Activated naive CD8-positive, alpha-beta T cell treated with anti-CD3 and anti-CD28 coated beads for 36 hours (primary cell): ENCODE results near the gene CBX7. TPM values are rescaled to one million over a fixed set of nuclear protein-coding genes. Genes with fewer than 3 reads are reported as not detected.

Experiments
- DNase-seq: peaks from one replicate; pipeline ENCODE4 v3.0.0; 2021
- H3K27ac Mint-ChIP-seq: one replicate; pipeline ENCODE4 v1.8.0; 2022; ENCODE audit warnings: mild to moderate bottlenecking, moderate library complexity, mixed read lengths
- H3K27me3 Mint-ChIP-seq: one replicate; pipeline ENCODE4 v1.8.0; 2022; ENCODE audit warnings: mild to moderate bottlenecking, mixed read lengths
- H3K36me3 Mint-ChIP-seq: one replicate; pipeline ENCODE4 v1.8.0; 2021; ENCODE audit warnings: mild to moderate bottlenecking, mixed read lengths
- H3K4me1 Mint-ChIP-seq: one replicate; pipeline ENCODE4 v1.8.0; 2021; ENCODE audit warnings: mixed read lengths
- H3K4me3 Mint-ChIP-seq: one replicate; pipeline ENCODE4 v1.8.0; 2022; ENCODE audit warnings: mild to moderate bottlenecking, moderate library complexity, mixed read lengths
- H3K9me3 Mint-ChIP-seq: one replicate; pipeline ENCODE4 v1.8.0; 2022; ENCODE audit warnings: mixed read lengths
- total RNA-seq, 2 experiments: library from RNA; stranded (reverse); gene quantifications; one replicate each; pipeline ENCODE4 v1.2.3, GENCODE V29; 2021

The CBX7 gene
- total RNA-seq: 10 to 100 TPM; 11.6 to 12.5 TPM

DNA sequence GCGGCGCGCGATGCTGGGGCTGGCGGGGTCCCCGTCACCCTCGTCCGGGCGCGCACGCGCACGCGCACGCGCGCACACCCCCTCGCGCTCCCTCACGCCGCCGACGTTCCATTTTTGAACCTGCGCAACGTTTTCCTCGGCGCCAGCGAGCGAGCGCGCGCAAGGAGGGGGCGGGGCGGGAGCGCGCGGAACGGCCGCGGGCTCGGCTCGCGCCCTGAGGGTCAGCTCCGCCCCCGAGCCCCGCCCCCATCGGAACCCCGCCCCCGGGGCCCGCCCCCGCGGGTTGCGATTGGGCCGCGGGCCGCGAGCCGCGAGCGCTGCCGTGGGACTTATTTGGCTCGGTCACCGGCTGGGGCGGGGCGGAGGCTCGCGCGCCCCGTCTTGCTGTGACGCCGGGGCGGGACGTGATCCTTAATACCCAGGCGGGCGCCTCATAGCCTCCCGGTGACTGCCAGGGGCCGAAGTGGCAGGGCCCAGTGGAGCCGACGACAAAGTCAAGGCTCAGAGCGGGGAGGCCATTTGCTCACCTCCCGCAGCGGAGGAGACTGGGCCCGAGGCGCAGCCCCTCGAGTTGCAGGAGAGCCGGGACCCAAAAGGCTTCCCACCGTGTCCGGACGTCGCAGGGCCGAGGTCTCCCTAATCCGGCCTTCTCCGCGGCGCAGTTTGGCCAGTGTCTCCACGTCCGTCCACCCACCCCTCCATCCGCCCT is at the start of gene CBX7:
Gene CBX7, minus strand, starts transcription at position 170 of the 709 bp plus-strand sequence. CDS start 236 bp downstream, outside the sequence.
- peaks cover 29% of the 10 kb centered on the region for H3K4me1 Mint-ChIP-seq
- H3K4me3 Mint-ChIP-seq: peak within 1 kb of the TSS; percentile 79
- peaks cover 17% of the 10 kb centered on the region for H3K27me3 Mint-ChIP-seq
- peak within 1 kb of the TSS; percentile 61 for H3K27ac Mint-ChIP-seq
- H3K36me3 Mint-ChIP-seq: peaks cover 1% of the 10 kb centered on the region
- H3K9me3 Mint-ChIP-seq: no peaks in the 10 kb centered on the region
- peak; percentile 92 for DNase-seq

GRCh38 chr22:39197578-39197977 is 45.1 kb upstream of the CBX7 start:
- Mint-ChIP-seq H3K4me1 (no peaks in the 10 kb centered on the region), H3K9me3 (peaks cover 11% of the 10 kb centered on the region), H3K36me3 (no peaks in the 10 kb centered on the region), H3K4me3 (no peak overlapping the region), H3K27me3 (no peaks in the 10 kb centered on the region), H3K27ac (peak overlapping the region; percentile 16)
- no peak for DNase-seq

DNA sequence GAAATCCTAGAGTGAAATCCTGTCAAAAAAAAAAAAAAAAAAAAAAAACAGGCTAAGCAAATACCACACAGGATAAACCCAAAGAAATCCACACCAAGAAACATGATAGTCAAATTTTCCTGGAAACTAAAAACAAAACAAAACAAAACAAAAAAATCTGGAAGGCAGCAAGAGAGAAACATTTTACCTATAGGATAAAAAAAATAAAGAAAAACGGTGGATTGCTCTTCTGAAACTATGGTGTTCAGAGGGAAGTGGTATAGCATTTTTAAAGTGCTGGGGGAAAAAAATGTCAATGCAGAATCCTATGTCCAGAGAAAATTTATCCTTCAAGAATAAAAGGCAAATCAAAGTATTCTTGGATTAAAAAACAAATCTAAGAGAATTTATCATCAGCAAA is 41.6 kb upstream of the CBX7 start:
- Mint-ChIP-seq H3K36me3 (no peaks in the 10 kb centered on the region), H3K4me1 (no peaks in the 10 kb centered on the region), H3K27ac (no peak overlapping the region), H3K27me3 (no peaks in the 10 kb centered on the region), H3K9me3 (peaks cover 11% of the 10 kb centered on the region), H3K4me3 (no peak overlapping the region)
- no peak for DNase-seq

GRCh38 chr22:39188809-39189208 is 36.3 kb upstream of the CBX7 start:
- no peak for DNase-seq
- H3K36me3 Mint-ChIP-seq: no peaks in the 10 kb centered on the region
- no peaks in the 10 kb centered on the region for H3K9me3 Mint-ChIP-seq
- H3K4me3 Mint-ChIP-seq: no peak overlapping the region
- no peaks in the 10 kb centered on the region for H3K27me3 Mint-ChIP-seq
- H3K27ac Mint-ChIP-seq: no peak overlapping the region
- H3K4me1 Mint-ChIP-seq: no peaks in the 10 kb centered on the region

DNA sequence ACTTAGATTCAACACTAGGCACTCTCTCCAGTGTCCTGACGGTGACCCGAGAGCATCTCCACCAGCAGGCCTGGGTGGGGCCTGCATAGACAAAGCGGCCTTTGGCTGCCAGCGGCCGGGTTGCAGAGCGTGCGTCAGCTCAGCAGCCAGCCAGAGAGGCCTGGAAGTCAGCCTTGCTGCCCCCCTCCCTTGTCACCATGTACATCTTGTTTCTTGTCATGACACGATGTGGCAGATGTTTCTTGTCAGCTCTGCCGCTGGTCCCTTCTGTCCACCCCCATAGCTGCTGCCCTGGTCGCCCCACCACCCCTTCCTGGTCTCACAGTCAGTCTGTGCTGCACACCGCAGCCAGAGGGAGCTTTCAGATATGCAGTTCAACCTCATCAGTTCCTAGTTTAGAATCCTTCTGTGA is 33.1 kb upstream of the CBX7 start:
- Mint-ChIP-seq H3K9me3 (no peaks in the 10 kb centered on the region), H3K27me3 (no peaks in the 10 kb centered on the region)

DNA sequence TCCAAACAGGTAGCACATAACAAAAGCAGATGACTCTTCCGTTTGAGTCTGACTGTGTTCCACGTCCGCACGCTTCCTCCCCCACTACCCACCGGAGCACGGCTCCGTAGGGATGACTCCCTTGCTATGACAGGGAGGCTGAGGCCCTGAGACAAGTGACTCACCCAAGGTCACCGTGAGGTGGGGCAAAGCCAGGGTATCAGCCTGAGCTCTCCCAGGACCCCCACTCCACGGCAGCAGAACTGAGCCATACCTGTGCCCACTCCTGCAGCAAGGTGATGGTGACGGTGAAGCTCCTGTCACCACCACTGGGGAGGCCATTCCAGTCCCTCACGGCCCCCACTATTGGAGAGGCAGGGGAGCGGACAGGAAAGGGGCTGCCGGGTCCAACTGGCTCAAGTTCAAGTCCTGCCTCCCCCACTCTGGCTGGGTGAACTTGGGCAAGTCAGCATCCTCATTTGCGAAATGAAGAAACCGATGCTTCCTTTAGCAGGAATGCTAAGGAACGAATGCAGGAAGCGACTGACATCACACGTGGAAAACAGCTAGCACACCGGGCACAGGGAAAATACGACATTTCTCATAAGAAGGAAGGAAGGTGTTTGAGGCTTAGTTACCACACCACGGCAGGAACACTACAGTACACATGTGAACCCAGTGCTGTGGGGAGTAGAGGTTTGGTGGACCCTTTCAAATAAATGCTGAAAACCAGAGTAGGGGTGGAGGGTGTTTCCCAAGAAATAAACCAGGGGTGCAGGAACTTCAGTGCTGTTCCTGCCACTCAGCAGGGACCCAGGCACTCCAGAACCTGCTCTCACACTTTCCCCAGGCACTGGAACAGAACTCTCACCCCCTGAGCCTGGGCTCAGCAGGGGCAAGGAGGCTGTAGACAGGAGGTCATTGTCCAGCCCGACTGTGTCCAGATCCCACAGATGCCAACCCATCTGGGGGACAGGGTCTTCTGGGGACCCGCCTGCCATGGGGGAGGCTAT is 32.4 kb upstream of the CBX7 start:
- H3K9me3 Mint-ChIP-seq: no peaks in the 10 kb centered on the region
- no peak overlapping the region for H3K4me3 Mint-ChIP-seq
- H3K27ac Mint-ChIP-seq: no peak overlapping the region
- no peaks in the 10 kb centered on the region for H3K36me3 Mint-ChIP-seq
- no peaks in the 10 kb centered on the region for H3K27me3 Mint-ChIP-seq
- no peaks in the 10 kb centered on the region for H3K4me1 Mint-ChIP-seq
- no peak for DNase-seq

More for the DNA sequence above, 33.1 kb upstream of the CBX7 start:
- Mint-ChIP-seq H3K27ac (no peak overlapping the region), H3K36me3 (no peaks in the 10 kb centered on the region), H3K4me3 (no peak overlapping the region), H3K4me1 (no peaks in the 10 kb centered on the region)
- DNase-seq: no peak

- Mint-ChIP-seq H3K36me3 (no peaks in the 10 kb centered on the region), H3K27ac (no peak overlapping the region)
Observed at GRCh38 chr22:39183991-39184585, 31.6 kb upstream of the CBX7 start.

GRCh38 chr22:39182478-39183030 is 30.1 kb upstream of the CBX7 start:
- Mint-ChIP-seq H3K27me3 (no peaks in the 10 kb centered on the region), H3K36me3 (no peaks in the 10 kb centered on the region), H3K4me3 (no peak overlapping the region), H3K4me1 (peaks cover 1% of the 10 kb centered on the region), H3K9me3 (no peaks in the 10 kb centered on the region), H3K27ac (no peak overlapping the region)
- no peak for DNase-seq

More at GRCh38 chr22:39183991-39184585, 31.6 kb upstream of the CBX7 start:
- H3K4me3 Mint-ChIP-seq: no peak overlapping the region
- no peaks in the 10 kb centered on the region for H3K9me3 Mint-ChIP-seq
- no peaks in the 10 kb centered on the region for H3K27me3 Mint-ChIP-seq
- no peaks in the 10 kb centered on the region for H3K4me1 Mint-ChIP-seq
- DNase-seq: no peak

GRCh38 chr22:39181778-39182177 is 29.3 kb upstream of the CBX7 start:
- Mint-ChIP-seq H3K4me1 (peaks cover 2% of the 10 kb centered on the region), H3K27me3 (no peaks in the 10 kb centered on the region), H3K27ac (no peak overlapping the region), H3K9me3 (no peaks in the 10 kb centered on the region), H3K36me3 (no peaks in the 10 kb centered on the region), H3K4me3 (no peak overlapping the region)
- DNase-seq: no peak

GRCh38 chr22:39181356-39181755 is 28.9 kb upstream of the CBX7 start:
- H3K36me3 Mint-ChIP-seq: no peaks in the 10 kb centered on the region
- no peak overlapping the region for H3K27ac Mint-ChIP-seq
- no peaks in the 10 kb centered on the region for H3K9me3 Mint-ChIP-seq
- no peaks in the 10 kb centered on the region for H3K27me3 Mint-ChIP-seq
- DNase-seq: no peak
- H3K4me3 Mint-ChIP-seq: no peak overlapping the region
- H3K4me1 Mint-ChIP-seq: peaks cover 2% of the 10 kb centered on the region

- Mint-ChIP-seq H3K9me3 (no peaks in the 10 kb centered on the region), H3K27me3 (no peaks in the 10 kb centered on the region), H3K4me3 (no peak overlapping the region), H3K27ac (no peak overlapping the region), H3K4me1 (peaks cover 4% of the 10 kb centered on the region), H3K36me3 (no peaks in the 10 kb centered on the region)
- DNase-seq: no peak
Observed at GRCh38 chr22:39179841-39180335, 27.4 kb upstream of the CBX7 start.

DNA sequence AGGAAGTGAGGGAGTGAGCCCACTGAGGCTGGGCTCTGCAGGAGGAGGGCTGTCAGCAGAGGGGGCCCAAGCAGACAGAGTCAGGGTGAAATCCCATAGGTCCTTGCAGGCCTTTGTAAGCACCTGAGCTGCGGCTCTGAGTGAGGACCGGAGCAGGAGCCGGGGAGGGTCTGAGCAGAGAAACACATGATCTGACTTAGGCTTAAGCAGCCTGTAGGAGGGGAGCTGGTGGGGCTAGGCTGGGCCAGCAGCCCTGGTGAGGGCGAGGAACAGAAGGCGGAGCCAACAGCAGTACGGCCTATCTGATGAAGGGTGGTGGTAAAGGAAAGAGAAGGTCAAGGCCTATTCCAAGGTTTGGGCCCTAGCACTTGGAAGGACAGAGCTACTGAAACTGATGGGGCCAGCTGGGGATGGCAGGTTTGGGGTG is 26.9 kb upstream of the CBX7 start:
- Mint-ChIP-seq H3K27me3 (no peaks in the 10 kb centered on the region), H3K36me3 (no peaks in the 10 kb centered on the region), H3K4me3 (no peak overlapping the region), H3K27ac (no peak overlapping the region), H3K9me3 (no peaks in the 10 kb centered on the region), H3K4me1 (peaks cover 8% of the 10 kb centered on the region)
- DNase-seq: no peak

DNA sequence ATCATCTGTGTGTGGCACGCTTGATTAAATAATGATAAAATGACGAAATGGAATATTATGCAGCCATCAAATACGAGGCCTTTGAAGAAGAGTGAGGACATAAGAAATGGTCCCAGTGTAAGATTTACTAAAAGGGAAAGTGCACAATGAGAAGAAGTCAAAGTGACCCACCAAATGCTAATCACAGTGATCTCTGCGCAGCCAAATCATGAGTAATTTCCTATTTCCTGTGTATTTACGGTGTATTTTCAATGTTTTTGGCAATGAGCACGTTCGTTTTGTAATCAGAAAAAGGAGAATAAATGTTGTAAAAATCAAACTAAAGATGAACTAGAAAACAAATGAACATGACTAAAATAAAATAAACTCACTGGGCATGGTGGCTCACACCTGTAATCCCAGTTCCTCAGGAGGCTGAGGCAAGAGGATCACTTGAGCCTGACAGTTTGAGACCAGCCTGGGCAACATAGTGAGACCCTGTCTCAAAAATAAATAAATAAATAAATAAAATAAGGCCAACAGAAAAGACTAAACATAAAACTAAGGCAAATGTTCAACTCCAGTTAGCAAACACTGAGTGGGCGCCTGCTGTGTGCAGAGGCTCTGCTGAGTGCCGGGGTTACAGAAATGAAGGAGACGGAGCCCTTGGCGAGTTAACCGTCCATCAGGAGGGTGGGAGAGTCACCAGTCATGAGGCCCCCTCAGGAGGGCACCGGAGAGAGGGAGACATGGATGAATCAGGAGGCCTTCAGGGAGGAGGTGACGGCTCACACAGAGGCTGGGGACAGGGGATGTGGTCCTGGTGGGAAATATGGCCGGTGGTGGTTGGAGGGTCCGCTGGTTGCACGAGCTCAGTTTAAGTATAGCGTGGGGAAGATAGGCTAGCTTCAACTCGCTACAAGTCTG is 26.0 kb upstream of the CBX7 start:
- Mint-ChIP-seq H3K27ac (no peak overlapping the region), H3K4me3 (no peak overlapping the region), H3K4me1 (peaks cover 18% of the 10 kb centered on the region)

DNA sequence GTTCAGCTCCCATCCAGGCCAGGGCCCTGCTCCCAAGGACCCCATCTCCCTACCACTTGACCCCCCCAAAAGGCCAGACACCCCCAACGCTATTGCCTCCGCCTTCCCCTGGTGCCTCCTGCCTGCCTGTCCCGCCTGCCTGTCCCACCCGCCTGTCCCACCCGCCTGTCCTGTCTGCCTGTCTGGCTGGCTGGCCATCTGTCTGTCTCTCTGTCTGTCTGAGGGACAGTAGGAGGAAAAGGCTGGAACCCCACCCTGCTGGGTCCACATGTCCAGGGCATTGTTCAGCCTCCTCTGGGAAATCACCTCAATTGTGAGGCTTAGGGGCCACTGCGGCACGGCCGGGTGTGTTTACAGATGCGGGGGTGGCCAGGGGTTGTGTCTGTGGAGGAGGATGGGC is 25.3 kb upstream of the CBX7 start:
- peaks cover 25% of the 10 kb centered on the region for H3K4me1 Mint-ChIP-seq
- no peaks in the 10 kb centered on the region for H3K9me3 Mint-ChIP-seq
- no peaks in the 10 kb centered on the region for H3K27me3 Mint-ChIP-seq
- H3K36me3 Mint-ChIP-seq: no peaks in the 10 kb centered on the region
- no peak overlapping the region for H3K4me3 Mint-ChIP-seq
- no peak for DNase-seq
- no peak overlapping the region for H3K27ac Mint-ChIP-seq

More for the DNA sequence above, 26.0 kb upstream of the CBX7 start:
- Mint-ChIP-seq H3K27me3 (no peaks in the 10 kb centered on the region), H3K36me3 (no peaks in the 10 kb centered on the region), H3K9me3 (no peaks in the 10 kb centered on the region)
- DNase-seq: no peak
